ENCODE results near the gene GDF15. TPM values are rescaled to one million over a fixed set of nuclear protein-coding genes. Genes with fewer than 3 reads are reported as not detected.
A peak's percentile ranks its signal among the peaks of the same experiment; 100 is the strongest.

GDF15 gene
- total RNA-seq, 4 donors from 2014 or later = 36.3 to 77.0 (median 58.9) TPM

DNA sequence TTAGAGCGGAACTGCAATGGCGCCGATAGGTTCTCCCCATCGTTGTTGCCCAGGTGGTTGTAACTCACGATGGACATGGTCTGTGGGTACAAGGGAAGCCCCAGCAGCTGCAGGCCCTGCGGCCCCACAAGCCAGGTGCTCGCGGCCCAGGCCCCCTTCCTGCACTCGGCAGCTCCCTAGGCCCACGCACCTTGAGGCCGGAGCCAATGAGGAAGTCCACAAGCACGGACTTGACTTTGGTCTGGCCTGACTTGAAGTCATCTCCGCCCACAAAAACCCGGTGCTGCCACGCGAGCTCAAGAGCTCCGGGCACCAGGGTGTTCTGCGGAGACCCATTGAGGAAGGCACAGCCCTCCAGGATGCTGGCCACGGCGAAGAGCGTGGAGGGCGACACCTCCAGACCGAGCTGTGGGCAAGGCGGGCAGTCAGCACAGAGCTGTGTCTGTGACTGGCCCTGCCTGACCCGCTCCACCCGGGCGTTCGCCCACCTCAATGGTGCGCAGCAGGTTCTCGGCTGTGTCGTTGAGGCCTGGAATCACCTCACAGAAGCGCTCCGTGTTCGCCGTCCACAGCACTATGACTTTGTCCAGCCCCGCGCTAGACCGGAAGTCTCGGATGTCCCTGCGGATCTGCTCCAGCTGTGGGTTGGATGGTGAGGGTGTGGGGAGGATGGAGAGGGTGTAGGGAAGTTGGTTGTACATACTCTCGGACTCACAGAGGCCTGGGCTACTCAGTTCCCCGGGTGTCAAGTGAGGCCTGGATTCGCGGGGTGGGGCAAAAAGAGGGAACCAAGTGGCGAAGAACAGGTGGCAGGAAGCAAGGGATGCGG is 50.1 kb downstream of the GDF15 start:
- H3K4me1 ChIP-seq = peaks cover 15 to 37% (median 32%) of the 10 kb centered on the region in 4 donors
- DNase-seq = no peak
- peaks cover 13% of the 10 kb centered on the region for H3K27me3 ChIP-seq
- intact Hi-C loops (cut with DNase I; ENCODE audit: low total_unique reads) = no loop called here
- H3K4me3 ChIP-seq = no peak overlapping the region
- H3K36me3 ChIP-seq = no peaks in the 10 kb centered on the region
- in situ Hi-C loops (cut with MboI; ENCODE audit: low pct_ligation_motif_present in 1 of 4, low pct_unique_long_range_greater_than_20kb in 1 of 4, low sequenced_read_pairs in 3 of 4) = no loop called here
- H3K27ac ChIP-seq = peak overlapping the region in 2 of 4 donors; percentile 71 to 83
- H3K9me3 ChIP-seq = no peaks in the 10 kb centered on the region
- WGBS, 2 donors (ENCODE audit: low coverage in 1 of 2) = 80% methylated on average over 39 of the region's 46 CpGs; no CpG with 5 or more reads in 1 of the 2 donors
- TF ChIP-seq EP300 (IDR thresholded peaks at IDR 0.05; ENCODE audit: low read depth) (no peak), POLR2AphosphoS5 (IDR thresholded peaks at IDR 0.05) (no peak), POLR2A (IDR thresholded peaks at IDR 0.05) (no peak), CTCF (IDR thresholded peaks at IDR 0.05) (no peak)

DNA sequence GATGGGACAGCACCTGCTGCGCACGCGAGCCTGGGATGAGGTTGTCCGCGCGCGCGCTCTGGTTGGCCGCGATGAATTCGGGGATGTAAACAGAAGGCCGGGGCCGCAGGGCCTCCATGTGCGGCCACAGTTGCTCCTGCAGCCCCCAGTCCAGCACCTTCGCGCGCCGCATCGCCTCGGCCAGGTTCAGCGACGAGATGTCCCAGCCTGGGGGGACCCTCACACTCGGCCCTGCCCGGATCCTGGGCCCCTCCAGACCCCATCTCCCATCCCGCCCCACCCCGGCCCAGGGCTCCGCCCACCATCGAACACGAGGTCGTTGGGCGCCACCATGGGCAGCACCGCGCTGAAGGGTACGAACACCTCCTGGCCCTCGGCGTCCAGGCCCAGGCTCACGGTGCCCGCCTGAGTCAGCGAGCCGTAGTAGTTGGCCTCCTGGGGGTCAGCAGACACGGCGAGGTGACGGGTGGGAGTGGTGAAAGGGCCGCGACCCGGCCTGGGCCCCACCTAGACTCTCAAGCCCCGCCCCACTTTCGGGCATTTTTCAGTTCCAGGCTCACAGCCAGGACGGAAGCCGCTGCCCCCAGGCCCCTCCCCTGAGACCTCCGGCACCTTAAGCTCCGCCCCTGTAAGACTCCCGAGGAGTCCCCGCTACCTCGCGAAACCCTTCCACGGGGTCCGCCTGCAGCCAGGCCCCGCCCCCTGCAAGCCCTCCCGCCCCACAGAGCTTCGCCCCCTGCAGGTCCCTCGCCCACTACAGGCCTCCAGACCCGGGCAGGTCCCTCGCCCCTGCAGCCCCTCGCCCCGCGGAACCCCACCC is 50.9 kb downstream of the GDF15 start:
- intact Hi-C loops (cut with DNase I; ENCODE audit: low total_unique reads) (no loop called here), in situ Hi-C loops (cut with MboI; ENCODE audit: low pct_ligation_motif_present in 1 of 4, low pct_unique_long_range_greater_than_20kb in 1 of 4, low sequenced_read_pairs in 3 of 4) (no loop called here)
- Histone ChIP-seq H3K27me3 (peaks cover 13% of the 10 kb centered on the region), H3K4me3 (peak overlapping the region; percentile 25 to 60 (median 43)), H3K4me1 (peaks cover 15 to 37% (median 32%) of the 10 kb centered on the region in 4 donors), H3K36me3 (no peaks in the 10 kb centered on the region), H3K9me3 (no peaks in the 10 kb centered on the region), H3K27ac (peak overlapping the region; percentile 41 to 83 (median 64))
- 29% methylated on average over 38 of the region's 67 CpGs; no CpG with 5 or more reads in 1 of the 2 donors for WGBS, 2 donors (ENCODE audit: low coverage in 1 of 2)
- TF ChIP-seq POLR2A (IDR thresholded peaks at IDR 0.05) (no peak), CTCF (IDR thresholded peaks at IDR 0.05) (no peak), EP300 (IDR thresholded peaks at IDR 0.05; ENCODE audit: low read depth) (no peak), POLR2AphosphoS5 (IDR thresholded peaks at IDR 0.05) (no peak)
- DNase-seq = peak; percentile 86

DNA sequence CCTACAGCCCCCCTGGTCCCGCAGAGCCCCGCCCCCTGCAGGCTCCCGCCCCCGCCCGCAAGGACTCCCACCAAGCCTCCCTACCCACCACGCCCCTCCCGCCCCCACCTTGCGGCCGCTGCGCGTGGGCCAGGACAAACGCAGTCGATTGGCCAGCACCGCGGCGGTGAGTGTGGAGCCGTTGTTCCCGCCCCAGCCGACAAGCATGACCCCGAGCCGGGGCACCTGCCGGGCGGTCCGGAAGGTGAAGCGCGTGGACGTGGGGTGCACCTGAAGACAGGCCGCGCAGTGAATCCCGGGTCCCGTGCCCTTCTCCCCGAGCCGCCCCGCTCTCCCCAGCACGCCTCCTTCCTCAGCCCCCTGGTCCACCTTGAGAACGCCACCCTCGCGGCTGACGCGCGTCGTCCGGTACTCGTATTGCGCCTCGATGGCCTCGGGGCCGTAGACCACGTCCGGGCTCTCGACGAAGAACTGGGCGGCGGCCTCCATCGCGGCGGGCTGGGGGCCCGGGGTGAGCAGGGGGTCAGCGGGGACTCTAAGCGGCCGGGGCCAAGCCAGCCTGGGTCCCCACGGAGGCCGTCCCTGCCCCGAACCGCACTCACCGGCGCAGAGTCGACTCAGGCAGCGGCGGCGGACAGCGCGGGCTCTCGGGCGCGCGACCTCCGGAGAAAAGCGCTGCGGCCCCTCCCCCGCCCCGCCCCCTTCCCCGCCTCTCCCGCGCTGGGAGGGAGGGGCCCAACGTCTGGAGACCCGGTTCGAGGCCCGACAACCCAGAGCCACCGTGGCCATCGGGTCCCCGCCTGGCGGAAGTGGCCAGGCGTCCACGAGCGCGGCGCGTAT is 51.8 kb downstream of the GDF15 start, which contains the start of gene ISYNA1:
TSS of gene ISYNA1 (minus strand) at position 643 of the 840 bp plus-strand sequence. CDS start at position 489, 154 bp downstream.
- in situ Hi-C loops (cut with MboI; ENCODE audit: low pct_ligation_motif_present in 1 of 4, low pct_unique_long_range_greater_than_20kb in 1 of 4, low sequenced_read_pairs in 3 of 4) = no loop called here

More for the DNA sequence above, 51.8 kb downstream of the GDF15 start, which contains the start of gene ISYNA1:
- TF ChIP-seq CTCF (IDR thresholded peaks at IDR 0.05) (no peak), POLR2AphosphoS5 (IDR thresholded peaks at IDR 0.05) (peak in 1 of 3 donors; percentile 26), POLR2A (IDR thresholded peaks at IDR 0.05) (no peak), EP300 (IDR thresholded peaks at IDR 0.05; ENCODE audit: low read depth) (no peak)
- DNase-seq = peak; percentile 62
- Histone ChIP-seq H3K4me3 (peak within 1 kb of the TSS; percentile 25 to 60 (median 43)), H3K9me3 (no peaks in the 10 kb centered on the region), H3K4me1 (peaks cover 15 to 36% (median 32%) of the 10 kb centered on the region in 4 donors), H3K36me3 (no peaks in the 10 kb centered on the region), H3K27ac (peak within 1 kb of the TSS; percentile 41 to 83 (median 64)), H3K27me3 (peaks cover 13% of the 10 kb centered on the region)
- intact Hi-C loops (cut with DNase I; ENCODE audit: low total_unique reads) = no loop called here
- 1% methylated on average over 24 of the region's 99 CpGs; no CpG with 5 or more reads in 1 of the 2 donors for WGBS, 2 donors (ENCODE audit: low coverage in 1 of 2)

Data from transverse colon (tissue), 4 donors.